ENCODE data around the gene CYTH3.

- TF ChIP-seq EP300 (IDR thresholded peaks at IDR 0.05; ENCODE audit: borderline replicate concordance) (no peak), CREB1 (IDR thresholded peaks at IDR 0.05; ENCODE audit: low read depth) (no peak), MAX (IDR thresholded peaks at IDR 0.05) (no peak), YY1 (IDR thresholded peaks at IDR 0.05; ENCODE audit: low read depth) (no peak), TCF12 (IDR thresholded peaks at IDR 0.05; ENCODE audit: low read depth) (no peak), CEBPB (IDR thresholded peaks at IDR 0.05) (no peak), ZBTB7A (IDR thresholded peaks at IDR 0.05; ENCODE audit: low read depth) (no peak)
Measured at GRCh38 chr7:6284055-6284400, 11.6 kb upstream of the CYTH3 start.

Data from Ishikawa (cell line).